ENCODE measurements around the gene ZNF69.
"Not testable (repeated sequence)": the region's sequence is repeated elsewhere in the genome, so short reads cannot be mapped to it uniquely, and the experiment has no call there.

Gene ZNF69

DNA sequence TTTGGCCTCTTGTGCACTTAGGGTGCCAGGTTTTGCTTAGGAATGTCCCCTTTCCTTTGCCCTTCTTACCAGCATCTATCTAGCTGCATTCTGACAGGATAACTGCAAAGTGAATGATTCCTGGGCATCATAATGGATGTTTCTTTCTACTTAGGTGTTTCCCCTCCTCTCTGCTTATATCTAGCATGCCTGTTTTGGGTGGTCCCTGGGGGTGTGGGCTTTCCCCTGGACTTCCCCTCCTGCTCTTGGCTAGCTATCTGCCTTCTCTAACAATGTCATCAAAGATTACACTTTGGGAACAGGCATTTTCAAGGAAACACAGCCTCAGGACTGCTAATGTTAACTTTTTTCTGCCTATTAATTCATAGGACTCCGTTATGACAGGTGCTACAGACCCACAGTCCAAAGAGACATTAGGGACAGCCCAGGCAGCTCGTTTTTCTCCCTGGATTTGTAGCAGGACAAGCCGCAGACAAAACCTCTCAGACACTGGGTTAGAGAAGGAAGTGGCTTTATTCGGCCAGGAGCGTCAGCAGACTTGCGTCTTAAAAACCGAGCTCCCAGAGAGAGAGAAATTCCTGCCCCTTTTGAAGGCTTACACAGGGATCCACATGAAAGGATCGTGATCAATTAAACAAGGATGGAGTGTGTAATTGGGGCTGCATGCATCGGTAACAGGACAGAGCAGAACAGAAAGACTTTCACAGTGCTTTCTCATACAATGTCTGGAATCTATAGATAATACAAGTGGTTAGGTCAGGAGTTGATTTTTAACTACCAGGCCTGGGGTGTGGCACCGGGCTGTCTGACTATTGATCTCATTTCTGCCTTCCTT lies 54.6 kb downstream of the ZNF69 start:
- no peak for TF ChIP-seq CTCF (IDR thresholded peaks at IDR 0.05; ENCODE audit: unreplicated experiment in 3 of 3)
- Mint-ChIP-seq H3K27me3 (ENCODE audit: low read depth) (no peaks in the 10 kb centered on the region), H3K4me3 (no peak overlapping the region), H3K4me1 (no peaks in the 10 kb centered on the region), H3K9me3 (peaks cover 84% of the 10 kb centered on the region), H3K27ac (no peak overlapping the region), H3K36me3 (ENCODE audit: low read depth) (peaks cover 90% of the 10 kb centered on the region)

- H3K9me3 Mint-ChIP-seq = peaks cover 86% of the 10 kb centered on the region
- no peak overlapping the region for H3K27ac Mint-ChIP-seq
- TF ChIP-seq CTCF (IDR thresholded peaks at IDR 0.05; ENCODE audit: unreplicated experiment in 3 of 3) = no peak
- H3K27me3 Mint-ChIP-seq (ENCODE audit: low read depth) = no peaks in the 10 kb centered on the region
- no peaks in the 10 kb centered on the region for H3K4me1 Mint-ChIP-seq
- H3K36me3 Mint-ChIP-seq (ENCODE audit: low read depth) = peaks cover 92% of the 10 kb centered on the region
- H3K4me3 Mint-ChIP-seq = no peak overlapping the region
Observed at GRCh38 chr19:11942843-11943108, 55.2 kb downstream of the ZNF69 start.

DNA sequence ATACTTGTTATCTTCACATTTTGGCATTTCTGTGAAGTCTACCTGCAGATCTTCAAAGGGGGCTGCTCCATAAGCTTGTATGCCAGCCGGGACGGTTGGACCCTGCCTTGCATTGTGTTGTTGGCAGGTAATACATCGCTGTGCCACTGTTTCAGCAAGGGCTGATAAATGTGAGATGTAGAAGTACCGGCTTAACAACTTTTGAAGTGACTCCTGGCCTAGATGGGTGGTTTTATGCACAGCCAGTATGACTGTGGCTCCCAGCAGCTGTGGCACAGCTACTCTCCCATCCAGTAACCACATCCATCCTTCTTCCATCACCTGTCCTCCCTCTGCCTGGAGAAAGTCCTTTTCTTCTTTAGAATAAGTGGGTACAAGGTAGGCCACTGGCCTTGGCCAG lies 57.1 kb downstream of the ZNF69 start:
- Mint-ChIP-seq H3K4me3 (no peak overlapping the region), H3K4me1 (no peaks in the 10 kb centered on the region), H3K27me3 (ENCODE audit: low read depth) (no peaks in the 10 kb centered on the region), H3K27ac (no peak overlapping the region), H3K36me3 (ENCODE audit: low read depth) (peaks cover 97% of the 10 kb centered on the region), H3K9me3 (peaks cover 92% of the 10 kb centered on the region)
- TF ChIP-seq CTCF (IDR thresholded peaks at IDR 0.05; ENCODE audit: unreplicated experiment in 3 of 3) = no peak

- no peak for TF ChIP-seq CTCF (IDR thresholded peaks at IDR 0.05; ENCODE audit: unreplicated experiment in 3 of 3)
- H3K36me3 Mint-ChIP-seq (ENCODE audit: low read depth) = peaks cover 100% of the 10 kb centered on the region
- H3K27ac Mint-ChIP-seq = no peak overlapping the region
- peaks cover 5% of the 10 kb centered on the region for H3K27me3 Mint-ChIP-seq (ENCODE audit: low read depth)
- H3K9me3 Mint-ChIP-seq = peaks cover 95% of the 10 kb centered on the region
- H3K4me1 Mint-ChIP-seq = no peaks in the 10 kb centered on the region
- no peak overlapping the region for H3K4me3 Mint-ChIP-seq
Observed at GRCh38 chr19:11948646-11949045, 61.1 kb downstream of the ZNF69 start.

DNA sequence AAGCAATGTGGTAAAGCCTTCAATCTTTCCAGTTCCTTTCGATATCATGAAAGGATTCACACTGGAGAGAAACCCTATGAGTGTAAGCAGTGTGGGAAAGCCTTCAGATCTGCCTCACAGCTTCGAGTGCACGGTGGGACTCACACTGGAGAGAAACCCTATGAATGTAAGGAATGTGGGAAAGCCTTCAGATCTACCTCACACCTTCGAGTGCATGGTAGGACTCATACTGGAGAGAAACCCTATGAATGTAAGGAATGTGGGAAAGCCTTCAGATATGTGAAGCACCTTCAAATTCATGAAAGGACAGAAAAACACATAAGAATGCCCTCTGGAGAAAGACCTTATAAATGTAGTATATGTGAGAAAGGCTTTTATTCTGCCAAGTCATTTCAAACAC lies 61.6 kb downstream of the ZNF69 start:
- peaks cover 94% of the 10 kb centered on the region for H3K9me3 Mint-ChIP-seq
- peaks cover 100% of the 10 kb centered on the region for H3K36me3 Mint-ChIP-seq (ENCODE audit: low read depth)
- peaks cover 5% of the 10 kb centered on the region for H3K27me3 Mint-ChIP-seq (ENCODE audit: low read depth)
- no peaks in the 10 kb centered on the region for H3K4me1 Mint-ChIP-seq
- no peak overlapping the region for H3K27ac Mint-ChIP-seq
- H3K4me3 Mint-ChIP-seq = no peak overlapping the region
- TF ChIP-seq CTCF (IDR thresholded peaks at IDR 0.05; ENCODE audit: unreplicated experiment in 3 of 3) = no peak

GRCh38 chr19:11949614-11950080 lies 62.1 kb downstream of the ZNF69 start:
- not testable (repeated sequence) for H3K4me3 Mint-ChIP-seq

More at GRCh38 chr19:11949614-11950080, 62.1 kb downstream of the ZNF69 start:
- not testable (repeated sequence) for H3K27ac Mint-ChIP-seq; H3K4me1 Mint-ChIP-seq; H3K27me3 Mint-ChIP-seq (ENCODE audit: low read depth)
- Mint-ChIP-seq H3K36me3 (ENCODE audit: low read depth) (peaks cover 99% of the 10 kb centered on the region), H3K9me3 (peaks cover 94% of the 10 kb centered on the region)

All from nephron (organoid).